DOHH2 (cell line): ENCODE data around the gene SNX19.

Experiments
- H3F3A ChIP-seq: fragments of 200-600 bp; sonication (generic), shearing (Covaris generic); 2 replicates; pipeline ENCODE4 v1.6.0; 2016; ENCODE audit warnings: antibody characterized with exemption, mild to moderate bottlenecking; ENCODE audit not compliant: control insufficient read depth, insufficient read depth
- H3K27ac ChIP-seq: fragments of 200-600 bp; sonication (generic); 2 replicates; pipeline ENCODE4 v1.5.1; 2014; ENCODE audit warnings: low read depth, mild to moderate bottlenecking, low read length, moderate library complexity
- H3K27me3 ChIP-seq: fragments of 200-600 bp; sonication (generic); 2 replicates; pipeline ENCODE4 v1.6.1; 2014; ENCODE audit warnings: mild to moderate bottlenecking, low read length, mixed read lengths; ENCODE audit not compliant: control insufficient read depth
- H3K36me3 ChIP-seq: fragments of 200-600 bp; sonication (generic); 2 replicates; pipeline ENCODE4 v1.6.1; 2014; ENCODE audit warnings: mild to moderate bottlenecking, low read length, moderate library complexity, mixed read lengths; ENCODE audit not compliant: control insufficient read depth
- H3K4me1 ChIP-seq: fragments of 200-600 bp; sonication (generic); 2 replicates; pipeline ENCODE4 v1.6.1; 2014; ENCODE audit warnings: mild to moderate bottlenecking, low read length, mixed read lengths; ENCODE audit not compliant: control insufficient read depth
- H3K4me2 ChIP-seq: fragments of 200-600 bp; sonication (generic); 2 replicates; pipeline ENCODE4 v1.6.0; 2014; ENCODE audit warnings: mild to moderate bottlenecking, low read length, moderate library complexity
- H3K4me3 ChIP-seq: fragments of 200-600 bp; sonication (generic); 2 replicates; pipeline ENCODE4 v1.5.1; 2014; ENCODE audit warnings: mild to moderate bottlenecking, low read length, mixed read lengths
- H3K79me2 ChIP-seq: fragments of 200-600 bp; sonication (generic); 2 replicates; pipeline ENCODE4 v1.6.1; 2014; ENCODE audit warnings: mild to moderate bottlenecking, low read length, mixed read lengths; ENCODE audit not compliant: control insufficient read depth
- H3K9me2 ChIP-seq: fragments of 200-600 bp; sonication (generic); replicated peaks from 2 replicates; pipeline ENCODE4 v1.6.1; 2014; ENCODE audit warnings: mild to moderate bottlenecking, low read length, mixed read lengths; ENCODE audit not compliant: control insufficient read depth
- H3K9me3 ChIP-seq: fragments of 200-600 bp; sonication (generic); 2 replicates; pipeline ENCODE4 v1.6.1; 2014; ENCODE audit warnings: antibody characterized with exemption, low read length, mixed read lengths; ENCODE audit not compliant: control insufficient read depth, insufficient read depth
- H4K20me1 ChIP-seq: fragments of 200-600 bp; sonication (generic); 2 replicates; pipeline ENCODE4 v1.6.0; 2014; ENCODE audit warnings: low read depth, mild to moderate bottlenecking, antibody characterized with exemption, low read length, moderate library complexity; ENCODE audit not compliant: control insufficient read depth, insufficient read depth
- CTCF ChIP-seq: fragments of 200-600 bp; sonication (generic); IDR thresholded peaks from one replicate; pipeline ENCODE4 v1.5.1; 2014; ENCODE audit warnings: antibody characterized with exemption, mild to moderate bottlenecking, low read depth, low read length; ENCODE audit not compliant: poor library complexity, severe bottlenecking
- EZH2phosphoT487 ChIP-seq: fragments of 200-600 bp; sonication (generic); IDR thresholded peaks from 2 replicates; pipeline ENCODE4 v1.6.1; 2017; ENCODE audit warnings: borderline replicate concordance, mild to moderate bottlenecking, antibody characterized with exemption, low read length, moderate library complexity, mixed read lengths

Gene SNX19

GRCh38 chr11:130830566-130830965 is 85.7 kb downstream of the SNX19 start:
- Histone ChIP-seq H3K9me3 (no peaks in the 10 kb centered on the region), H3K79me2 (no peaks in the 10 kb centered on the region), H3K27me3 (peaks cover 8% of the 10 kb centered on the region; the same call in 1 of the 2 replicates), H3K27ac (no peak overlapping the region), H3K9me2 (no peaks in the 10 kb centered on the region), H3F3A (no peaks in the 10 kb centered on the region), H3K4me1 (no peaks in the 10 kb centered on the region), H4K20me1 (no peaks in the 10 kb centered on the region), H3K36me3 (no peaks in the 10 kb centered on the region), H3K4me3 (no peak overlapping the region), H3K4me2 (no peak overlapping the region)
- TF ChIP-seq CTCF, result no peak
- TF ChIP-seq EZH2phosphoT487, result no peak

- Histone ChIP-seq H3F3A (no peaks in the 10 kb centered on the region), H3K9me3 (no peaks in the 10 kb centered on the region), H4K20me1 (no peaks in the 10 kb centered on the region), H3K36me3 (no peaks in the 10 kb centered on the region), H3K79me2 (no peaks in the 10 kb centered on the region), H3K9me2 (no peaks in the 10 kb centered on the region), H3K4me2 (no peak overlapping the region), H3K4me1 (no peaks in the 10 kb centered on the region), H3K27ac (no peak overlapping the region), H3K27me3 (peaks cover 7% of the 10 kb centered on the region; the same call in 1 of the 2 replicates), H3K4me3 (no peak overlapping the region)
- no peak for TF ChIP-seq EZH2phosphoT487
- TF ChIP-seq CTCF, result no peak
Observed at GRCh38 chr11:130829920-130830511, 86.3 kb downstream of the SNX19 start.

GRCh38 chr11:130828741-130829140 is 87.5 kb downstream of the SNX19 start:
- Histone ChIP-seq H3F3A (no peaks in the 10 kb centered on the region), H3K9me2 (no peaks in the 10 kb centered on the region), H3K79me2 (no peaks in the 10 kb centered on the region), H3K4me1 (no peaks in the 10 kb centered on the region), H3K4me2 (no peak overlapping the region), H3K9me3 (no peaks in the 10 kb centered on the region), H3K36me3 (no peaks in the 10 kb centered on the region), H3K4me3 (no peak overlapping the region), H3K27me3 (no peaks in the 10 kb centered on the region), H4K20me1 (no peaks in the 10 kb centered on the region), H3K27ac (no peak overlapping the region)
- no peak for TF ChIP-seq CTCF
- TF ChIP-seq EZH2phosphoT487, result no peak
